ENCODE results near the gene ORMDL3.

DNA sequence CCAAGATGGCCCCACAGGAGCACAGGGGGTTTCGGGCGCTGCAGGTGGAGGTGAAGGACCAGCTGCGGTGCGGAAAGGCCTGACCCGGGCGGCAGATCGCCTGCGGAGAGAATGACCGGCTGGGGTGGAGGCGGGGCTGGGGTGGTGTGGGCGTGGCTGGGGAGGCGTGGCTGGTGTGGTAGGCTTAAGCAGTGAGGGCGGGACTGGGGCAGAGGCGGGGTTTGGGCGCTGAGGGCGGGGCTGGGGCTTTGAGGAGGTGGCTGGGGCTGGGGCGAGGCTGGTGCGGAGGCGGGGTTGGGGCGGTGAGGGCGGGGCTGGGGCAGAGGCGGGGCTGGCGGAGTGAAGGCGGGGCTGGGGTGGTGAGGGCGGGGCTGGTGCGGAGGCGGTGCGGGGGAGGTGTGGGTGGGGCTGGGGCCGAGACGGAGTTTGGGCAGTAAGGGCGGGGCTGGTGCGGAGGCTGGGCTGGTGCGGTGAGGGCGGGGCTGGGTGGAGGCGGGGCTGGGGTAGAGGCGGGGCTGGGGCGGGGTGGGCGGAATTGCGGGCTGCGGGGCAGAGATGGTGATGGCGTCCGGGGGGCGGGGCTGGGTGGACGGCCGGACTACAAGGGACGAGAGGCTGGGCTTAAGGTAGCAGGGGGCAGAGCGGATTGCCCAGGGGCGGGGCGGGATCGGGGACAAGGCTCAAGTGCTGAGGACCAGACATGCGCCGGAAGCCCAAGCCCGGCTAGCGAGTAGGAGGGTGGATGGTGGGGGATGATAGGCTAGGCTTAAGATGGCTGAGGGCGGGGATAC, 25.5 kb upstream of the ORMDL3 start:
- TF ChIP-seq CTCF (IDR thresholded peaks at IDR 0.05) (no peak), SIN3A (IDR thresholded peaks at IDR 0.05; ENCODE audit: borderline replicate concordance, insufficient read depth, low read depth, low read length) (no peak)
